Upper lobe of left lung (tissue), 4 donors: Measurements from ENCODE around the gene RPLP1.

ENCODE experiments used
- CTCF ChIP-seq, 6 experiments: fragments of 450-650 bp in 4 of 6; fragments of 200-600 bp in 2 of 6; sonication (generic) in 2 of 6; IDR thresholded peaks; one replicate each; pipeline ENCODE4 v1.5.1; 2016 to 2019; ENCODE audit warnings: antibody characterized with exemption in 6 of 6
- POLR2A ChIP-seq, 4 donors: fragments of 450-650 bp; IDR thresholded peaks; one replicate each; pipeline ENCODE4 v1.5.1; 2016 to 2017; ENCODE audit warnings: antibody characterized with exemption in 4 of 4, mild to moderate bottlenecking in 2 of 4

GRCh38 chr15:69460481-69460880 lies 7.9 kb downstream of the RPLP1 start:
- TF ChIP-seq CTCF (IDR thresholded peaks at IDR 0.05) (no peak), POLR2A (IDR thresholded peaks at IDR 0.05) (no peak)
